GM19395 (cell line): Measurements from ENCODE around the gene ZBTB20.

Experiments used
- ATAC-seq: cut with Tn5 transposase; IDR thresholded peaks from one replicate; pipeline ENCODE4 v1.9.1; 2021; ENCODE audit warnings: mild to moderate bottlenecking, moderate library complexity; ENCODE audit not compliant: unreplicated experiment

The ZBTB20 gene

DNA sequence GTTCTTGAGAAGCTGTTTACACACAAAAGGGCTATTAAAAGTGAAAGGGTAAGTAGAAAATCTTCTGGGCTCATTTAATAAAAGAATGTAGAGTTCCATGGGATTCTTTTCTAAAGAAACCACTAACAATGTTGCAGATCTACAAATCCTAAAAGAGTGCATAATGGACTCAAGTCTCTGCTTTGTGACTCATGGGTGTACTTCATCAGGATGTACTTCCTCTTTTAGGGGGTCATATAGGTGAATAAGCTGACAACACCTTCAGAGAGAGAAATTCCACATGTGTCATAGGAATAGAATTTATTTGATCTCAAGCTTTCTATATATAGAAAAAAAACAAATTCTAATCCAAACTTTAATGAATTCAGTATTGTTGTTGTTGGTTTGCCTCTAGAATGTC, 497.8 kb downstream of the ZBTB20 start:
- ATAC-seq = no peak

- no peak for ATAC-seq
Measured at GRCh38 chr3:114646526-114646925, 500.6 kb downstream of the ZBTB20 start.

DNA sequence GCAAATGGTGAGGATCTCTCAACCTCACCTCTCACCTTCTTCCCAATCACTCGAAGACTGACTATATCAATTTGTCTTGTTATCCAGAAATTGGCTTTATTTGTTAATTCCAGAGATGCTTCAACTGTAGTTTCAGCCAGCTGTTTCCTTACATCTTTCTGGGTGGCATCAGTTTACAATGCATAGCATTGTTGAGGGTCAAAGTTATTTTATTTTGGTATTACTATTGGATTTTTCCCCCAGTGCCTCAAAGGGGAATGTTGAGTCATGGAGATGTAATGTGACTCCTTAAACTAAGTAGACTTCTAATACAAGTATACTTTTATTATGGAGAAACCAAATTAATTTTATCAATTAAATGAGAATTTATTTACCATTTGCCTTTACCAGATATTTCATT, 501.7 kb downstream of the ZBTB20 start:
- no peak for ATAC-seq

GRCh38 chr3:114644367-114644766, 502.7 kb downstream of the ZBTB20 start:
- ATAC-seq = no peak

GRCh38 chr3:114642951-114643741, 503.9 kb downstream of the ZBTB20 start:
- ATAC-seq = no peak

DNA sequence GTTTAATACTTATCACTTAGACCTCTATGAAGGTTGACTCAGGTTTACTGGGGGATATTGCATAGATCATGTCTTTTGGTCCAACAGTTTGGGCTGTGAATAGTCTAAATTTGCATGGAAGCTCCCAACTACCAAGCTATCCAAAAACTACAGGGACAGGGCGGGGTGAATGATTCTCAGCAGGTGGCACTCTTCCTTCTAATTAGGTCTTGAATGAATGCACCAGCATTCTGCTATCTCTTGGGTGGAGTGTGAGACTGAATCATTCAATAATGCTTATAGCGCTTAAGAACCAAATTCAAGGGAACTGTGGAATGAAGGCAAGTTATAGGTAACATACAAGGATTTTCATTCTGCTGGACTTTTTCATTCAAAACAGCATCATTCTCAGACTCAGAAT, 507.0 kb downstream of the ZBTB20 start:
- no peak for ATAC-seq

- ATAC-seq = no peak
Measured at GRCh38 chr3:114639171-114639570, 507.9 kb downstream of the ZBTB20 start.

GRCh38 chr3:114635878-114636277, 511.2 kb downstream of the ZBTB20 start:
- no peak for ATAC-seq

DNA sequence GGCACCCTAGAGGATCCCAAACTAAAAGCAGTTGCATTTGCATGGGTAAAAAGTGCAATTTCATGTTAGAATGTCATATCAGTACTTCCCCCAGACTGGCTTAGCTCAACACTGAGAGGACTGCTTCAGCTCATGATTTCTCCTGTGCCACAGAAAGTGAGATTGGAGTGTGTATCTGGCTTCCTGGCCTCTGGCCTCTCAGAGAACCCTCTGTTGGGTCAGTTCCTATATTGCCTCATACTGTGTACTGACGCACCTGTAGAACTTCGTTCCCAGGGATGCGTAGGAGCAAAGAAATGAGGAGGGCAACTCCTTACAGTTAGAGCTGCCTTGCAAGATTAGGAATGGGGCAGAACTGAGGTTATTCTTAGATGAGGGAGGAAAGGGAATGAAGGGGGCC, 512.5 kb downstream of the ZBTB20 start:
- no peak for ATAC-seq

DNA sequence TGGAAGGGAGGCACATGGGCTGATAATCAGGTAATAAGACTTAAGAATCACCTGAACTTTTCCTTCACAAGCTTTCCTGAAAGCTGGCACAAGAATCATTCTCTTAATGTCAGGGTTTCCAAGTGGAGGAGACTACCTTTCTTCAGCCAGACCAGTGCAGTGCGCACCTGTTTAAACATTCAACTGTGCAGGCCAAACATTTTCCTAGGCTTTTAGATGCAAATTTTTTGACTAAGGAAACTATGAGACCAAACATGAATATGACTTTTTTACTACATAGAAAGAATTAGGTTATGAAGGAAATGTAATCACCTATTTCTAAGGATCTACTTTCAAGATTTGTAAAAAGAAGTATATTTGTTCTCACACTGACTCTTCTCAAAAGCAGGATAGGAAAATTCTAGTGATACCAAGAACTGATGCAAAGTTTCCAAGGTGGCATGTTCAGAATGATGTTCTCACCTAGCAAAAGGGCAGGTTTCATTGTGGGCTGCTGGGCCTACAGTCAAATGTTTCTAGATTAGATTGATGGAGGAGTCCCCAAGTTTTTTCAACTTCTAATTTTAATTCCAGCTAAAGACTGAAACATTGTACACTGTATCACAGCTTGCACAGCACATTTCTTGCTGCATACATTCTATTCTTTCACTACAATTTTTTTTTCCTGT, 514.2 kb downstream of the ZBTB20 start:
- no peak for ATAC-seq

DNA sequence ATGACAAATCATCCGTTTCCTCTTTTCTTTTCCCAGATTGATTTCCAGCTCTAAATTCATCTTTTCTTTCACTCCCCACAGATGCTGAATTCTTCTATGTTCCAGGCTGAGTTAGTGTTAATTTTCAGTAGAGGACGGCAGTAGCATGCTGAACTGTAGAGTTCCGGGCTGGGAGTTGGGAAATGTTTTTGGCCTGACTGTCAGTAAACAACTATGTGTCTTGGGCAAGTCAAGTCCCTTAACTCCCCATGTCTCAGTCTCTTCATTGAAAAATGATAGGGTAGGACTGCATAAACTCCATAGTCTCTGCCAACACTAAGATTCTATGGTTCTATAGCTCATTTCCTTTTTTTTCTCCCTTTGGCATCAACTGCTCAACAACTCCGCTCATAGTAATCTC, 519.3 kb downstream of the ZBTB20 start:
- ATAC-seq = no peak

- no peak for ATAC-seq
Measured at GRCh38 chr3:114626751-114627150, 520.3 kb downstream of the ZBTB20 start.

DNA sequence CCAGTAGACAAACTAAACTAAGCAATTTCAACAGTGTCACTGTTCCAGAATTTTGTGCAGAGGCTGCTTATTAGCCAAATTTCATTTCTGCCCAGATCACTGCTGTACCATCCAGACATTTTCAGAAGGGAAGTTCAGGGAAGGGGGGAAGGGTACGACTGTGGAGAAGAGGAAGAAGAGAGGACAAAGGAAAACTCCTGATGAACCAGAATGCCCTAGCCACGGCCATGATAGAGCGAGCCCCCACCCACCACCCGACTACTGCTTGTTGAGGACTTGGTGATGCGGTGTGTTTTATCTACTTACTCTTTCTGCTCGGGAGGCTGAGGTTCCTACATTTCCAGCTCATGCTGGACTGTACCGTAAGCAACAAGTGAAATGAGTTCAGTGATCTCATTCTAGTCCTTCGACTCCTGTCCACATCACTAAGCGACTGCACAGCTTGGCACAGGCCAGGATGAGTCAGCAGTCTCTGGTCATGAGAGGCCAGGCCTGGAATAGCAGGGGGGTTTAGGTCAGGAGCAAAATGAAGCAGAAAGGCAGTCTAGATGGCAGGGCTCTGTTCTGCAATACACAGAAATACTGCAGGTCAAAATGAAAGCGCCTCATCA, 522.4 kb downstream of the ZBTB20 start:
- no peak for ATAC-seq

DNA sequence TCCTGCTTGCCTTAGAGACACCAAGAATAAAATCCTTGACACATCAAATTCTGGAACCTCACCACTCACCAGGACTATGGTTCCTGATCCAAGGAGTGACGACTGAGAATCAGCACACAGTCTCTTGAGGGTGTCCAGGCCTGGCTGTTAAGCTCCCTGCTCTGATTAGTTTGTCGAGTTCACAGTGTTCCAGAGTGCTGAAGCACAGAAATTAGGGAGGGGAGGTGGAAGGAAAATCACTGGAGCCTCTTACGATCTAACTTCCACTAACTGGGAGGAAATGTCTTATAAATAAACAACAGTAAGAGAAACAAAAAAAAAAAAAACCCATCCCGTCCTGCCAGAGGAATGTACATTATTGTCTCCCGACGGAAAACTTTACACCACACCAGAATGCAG, 523.0 kb downstream of the ZBTB20 start:
- no peak for ATAC-seq

DNA sequence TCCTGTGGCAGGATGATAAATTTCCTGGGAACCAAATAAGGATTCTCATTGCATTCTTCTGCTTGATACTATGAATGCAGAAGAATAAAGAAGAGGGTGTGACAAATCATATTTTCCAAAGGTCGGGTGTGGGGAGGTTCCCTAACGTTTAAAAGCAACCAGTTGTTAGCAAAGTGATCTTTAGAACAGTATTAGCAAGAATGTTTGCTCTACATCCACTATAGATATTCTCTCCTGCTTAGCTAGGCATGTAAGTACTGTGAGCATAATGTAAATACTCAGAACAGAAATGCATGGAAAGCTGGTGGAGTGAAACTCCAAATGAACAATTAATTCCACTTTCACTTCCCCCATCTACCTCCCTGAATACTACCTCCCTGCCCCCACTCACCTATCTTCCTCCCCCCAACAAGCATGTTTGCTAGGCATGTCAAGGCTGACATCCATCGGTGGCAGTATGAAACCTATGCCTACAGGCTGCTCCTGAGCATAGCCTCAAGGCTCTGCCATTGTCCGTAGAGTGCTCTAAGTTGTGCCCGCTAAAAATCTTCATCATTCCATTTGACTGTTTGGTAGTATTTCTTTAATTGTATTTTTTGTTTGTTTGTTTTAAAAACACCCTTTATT, 523.6 kb downstream of the ZBTB20 start:
- no peak for ATAC-seq

- no peak for ATAC-seq
Measured at GRCh38 chr3:114622001-114622400, 525.1 kb downstream of the ZBTB20 start.

DNA sequence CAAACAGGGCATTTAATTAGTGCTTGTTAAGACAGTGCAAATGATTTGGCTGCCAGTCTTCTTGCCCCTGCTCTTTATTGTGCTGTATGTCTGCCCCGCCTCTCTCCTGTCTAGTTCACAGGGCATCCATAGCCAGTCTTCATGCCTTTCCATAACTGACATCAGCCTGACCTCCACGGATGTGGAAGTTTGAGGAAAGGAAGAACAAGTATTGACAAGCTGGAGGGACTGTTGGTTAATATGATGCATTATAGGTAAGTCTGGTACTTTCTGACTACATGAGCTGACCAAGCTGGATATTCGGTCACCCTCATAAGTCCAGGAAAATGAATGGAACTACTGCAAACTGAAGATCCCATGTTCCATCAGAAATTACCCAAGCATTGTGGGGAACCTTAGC, 527.3 kb downstream of the ZBTB20 start:
- ATAC-seq = no peak

DNA sequence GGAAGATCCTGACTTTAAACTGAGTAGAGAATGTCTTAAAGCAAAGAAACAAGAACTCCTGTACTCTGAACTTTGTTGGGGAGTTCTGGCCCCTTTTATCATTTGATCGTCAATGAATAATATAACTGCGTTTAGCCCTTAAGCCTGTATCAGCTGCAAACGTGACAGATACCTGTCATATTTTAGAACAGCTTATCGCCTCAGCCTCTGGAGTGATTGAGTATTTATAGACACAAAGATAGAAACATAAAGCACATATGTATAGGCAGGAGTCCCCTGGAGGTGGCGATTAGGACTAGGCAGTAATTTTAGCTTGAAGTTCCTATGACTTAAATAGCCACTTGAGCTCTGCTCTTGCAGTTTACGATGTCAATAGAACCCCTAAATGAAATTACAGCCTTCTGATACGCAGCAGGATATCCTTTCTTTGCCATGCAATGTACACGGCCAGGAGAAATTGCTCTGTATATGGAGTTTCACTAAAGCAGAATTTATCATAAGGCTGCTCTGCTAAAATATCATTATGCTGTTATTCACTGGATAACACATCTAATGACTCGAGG, 531.5 kb downstream of the ZBTB20 start:
- ATAC-seq = no peak

DNA sequence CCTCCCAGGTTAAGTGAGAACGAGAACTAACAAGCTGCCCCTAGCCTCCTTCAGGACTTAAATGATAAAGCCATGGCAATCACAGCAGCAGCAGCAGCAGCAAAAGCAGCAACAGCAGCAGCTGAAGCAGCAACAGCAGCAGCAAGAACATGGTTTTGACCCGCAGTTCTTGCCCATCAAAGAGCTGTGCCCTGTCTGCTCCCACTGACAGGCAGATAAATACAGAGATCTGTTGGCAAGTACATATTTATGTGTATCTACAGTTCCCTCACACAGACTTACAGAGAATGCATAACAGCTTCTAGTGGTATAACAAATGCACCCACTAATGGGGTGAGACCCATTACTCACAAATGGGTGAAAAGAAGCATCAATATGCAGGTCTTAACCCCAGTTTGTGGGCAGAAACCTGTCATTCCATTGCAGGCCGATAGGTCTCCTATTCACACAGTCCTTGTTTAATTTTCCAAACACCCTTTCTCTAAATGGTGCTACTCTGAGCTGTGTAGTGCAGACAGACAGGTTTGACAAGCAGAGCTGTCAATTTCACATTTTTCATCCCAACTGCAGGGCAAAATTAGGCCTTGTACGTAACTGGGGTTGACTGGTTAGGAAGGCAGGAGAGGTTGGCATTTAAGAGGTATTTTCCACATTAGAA, 537.0 kb downstream of the ZBTB20 start:
- ATAC-seq = no peak

DNA sequence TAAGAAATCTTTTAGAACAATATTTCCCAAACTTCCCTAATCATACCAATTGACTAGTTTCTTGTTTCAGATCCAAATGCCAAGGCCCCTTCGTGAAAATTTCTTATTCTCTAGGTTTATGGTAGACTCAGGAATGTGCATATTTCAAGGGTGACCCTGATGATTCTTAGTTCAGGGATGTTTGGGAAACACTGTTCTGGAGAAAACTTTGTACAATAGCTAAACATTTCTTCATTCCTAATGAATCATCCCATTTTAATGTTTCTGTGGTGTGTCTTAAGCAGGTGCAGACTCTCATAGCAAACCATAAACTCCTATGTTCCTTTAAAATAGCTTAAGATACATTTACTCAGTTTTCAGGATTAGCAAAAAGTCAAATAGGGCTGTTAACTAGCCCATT, 538.8 kb downstream of the ZBTB20 start:
- ATAC-seq = no peak

DNA sequence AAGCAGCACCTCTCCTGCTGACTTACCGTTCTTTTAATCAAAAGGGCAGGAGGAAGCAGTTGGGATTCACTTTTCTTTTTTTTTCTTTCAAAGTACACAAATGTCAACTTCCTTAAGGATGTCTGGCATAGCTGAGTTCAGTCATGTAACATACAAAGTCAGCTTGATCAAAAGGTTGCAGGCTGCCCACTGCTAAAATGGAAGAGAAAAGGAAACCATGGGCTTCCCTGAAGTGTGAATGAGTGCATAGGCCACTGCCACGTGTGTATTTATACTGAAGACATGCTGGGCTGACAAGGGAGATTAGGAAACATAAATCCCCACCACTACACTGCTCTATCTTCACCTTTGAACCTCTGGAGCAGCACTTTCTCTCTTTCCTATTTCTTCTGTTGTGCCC, 540.8 kb downstream of the ZBTB20 start:
- no peak for ATAC-seq
